SK-N-MC (cell line): ENCODE results near the gene KLHDC8A.

ENCODE experiments used
- EZH2 ChIP-seq: fragments of 200-600 bp; sonication (generic); IDR thresholded peaks from one replicate; pipeline ENCODE4 v1.6.1; 2017; ENCODE audit warnings: antibody characterized with exemption
- POLR2AphosphoS5 ChIP-seq: IDR thresholded peaks from 2 replicates; pipeline ENCODE4 v1.6.1; 2012; ENCODE audit warnings: mild to moderate bottlenecking, low read depth, low read length, borderline replicate concordance

DNA sequence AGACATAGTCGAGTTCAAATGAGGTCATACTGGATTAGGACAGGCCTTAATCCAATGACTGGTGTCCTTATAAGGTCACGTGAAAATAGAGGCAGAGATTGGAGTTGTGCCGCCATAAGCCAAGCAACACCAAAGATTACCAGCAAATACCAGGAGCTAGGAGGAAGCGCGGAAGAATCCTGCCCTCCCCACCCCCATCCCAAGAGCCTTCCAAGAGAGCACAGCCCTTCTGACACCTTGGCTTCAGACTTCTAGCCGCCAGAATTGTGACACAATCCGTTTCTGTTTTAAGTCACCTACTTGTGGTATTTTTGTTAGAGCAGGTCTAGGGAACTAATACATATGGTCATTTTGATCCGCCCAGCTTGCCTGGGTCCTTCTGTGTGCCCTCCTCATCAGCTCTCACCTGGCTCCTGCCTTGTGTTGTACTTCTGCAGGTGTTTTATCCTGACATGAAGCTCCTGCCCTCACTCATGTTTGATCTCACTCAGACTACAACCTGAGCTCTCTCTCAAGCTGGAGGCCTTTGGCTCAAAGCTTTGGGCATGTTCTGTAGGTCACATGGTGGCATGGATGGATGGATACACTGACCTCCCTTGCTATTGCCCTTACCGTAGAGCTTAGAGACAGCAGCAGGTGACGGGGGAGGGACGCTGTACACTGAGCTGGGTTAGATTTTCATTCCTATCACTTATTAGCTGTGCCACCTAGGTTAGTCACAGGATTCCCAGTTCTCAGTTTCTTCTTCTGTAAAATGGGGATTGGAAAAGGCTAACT is 24.5 kb downstream of the KLHDC8A start:
- TF ChIP-seq POLR2AphosphoS5 (no peak), EZH2 (no peak)
